Neural progenitor cell (in vitro differentiated cells): ENCODE data around the gene TAOK2.

Experiments
- EZH2 ChIP-seq: fragments of 200-600 bp; sonication (generic); IDR thresholded peaks from 2 replicates; pipeline ENCODE4 v1.6.1; 2017; ENCODE audit warnings: antibody characterized with exemption, mild to moderate bottlenecking, moderate library complexity
- TF ChIP-seq, protein P1 (sequence below): fragments of 200-600 bp; sonication (generic); IDR thresholded peaks from 2 replicates; pipeline ENCODE4 v1.5.1; 2017; ENCODE audit warnings: antibody characterized with exemption, mild to moderate bottlenecking

DNA sequence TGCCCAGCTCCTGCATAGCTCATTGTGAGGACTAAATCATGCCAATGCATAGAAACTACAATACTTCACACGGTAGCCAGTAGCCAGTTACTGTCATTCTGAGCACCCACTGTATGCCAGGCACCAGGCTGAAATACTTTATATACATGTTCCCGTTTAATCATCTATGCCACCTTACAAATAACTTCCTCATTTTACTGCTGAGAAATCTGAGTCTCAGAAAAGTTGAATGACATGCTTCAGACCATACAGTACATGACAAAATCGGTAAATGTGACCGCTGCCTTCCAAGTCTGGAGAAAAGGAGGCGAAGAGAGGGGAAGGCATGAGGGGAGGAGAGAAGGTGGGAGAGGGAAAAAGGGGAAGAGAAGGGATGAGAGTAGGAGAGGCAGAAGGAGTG lies 66.6 kb downstream of the TAOK2 start:
- TF ChIP-seq EZH2: no peak
- TF ChIP-seq, protein P1, sequence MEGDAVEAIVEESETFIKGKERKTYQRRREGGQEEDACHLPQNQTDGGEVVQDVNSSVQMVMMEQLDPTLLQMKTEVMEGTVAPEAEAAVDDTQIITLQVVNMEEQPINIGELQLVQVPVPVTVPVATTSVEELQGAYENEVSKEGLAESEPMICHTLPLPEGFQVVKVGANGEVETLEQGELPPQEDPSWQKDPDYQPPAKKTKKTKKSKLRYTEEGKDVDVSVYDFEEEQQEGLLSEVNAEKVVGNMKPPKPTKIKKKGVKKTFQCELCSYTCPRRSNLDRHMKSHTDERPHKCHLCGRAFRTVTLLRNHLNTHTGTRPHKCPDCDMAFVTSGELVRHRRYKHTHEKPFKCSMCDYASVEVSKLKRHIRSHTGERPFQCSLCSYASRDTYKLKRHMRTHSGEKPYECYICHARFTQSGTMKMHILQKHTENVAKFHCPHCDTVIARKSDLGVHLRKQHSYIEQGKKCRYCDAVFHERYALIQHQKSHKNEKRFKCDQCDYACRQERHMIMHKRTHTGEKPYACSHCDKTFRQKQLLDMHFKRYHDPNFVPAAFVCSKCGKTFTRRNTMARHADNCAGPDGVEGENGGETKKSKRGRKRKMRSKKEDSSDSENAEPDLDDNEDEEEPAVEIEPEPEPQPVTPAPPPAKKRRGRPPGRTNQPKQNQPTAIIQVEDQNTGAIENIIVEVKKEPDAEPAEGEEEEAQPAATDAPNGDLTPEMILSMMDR: no peak
